IMR-90 (cell line): Measurements from ENCODE around the gene CYS1. TPM values are rescaled to one million over a fixed set of nuclear protein-coding genes. Genes with fewer than 3 reads are reported as not detected.

Experiments used
- ATAC-seq: fragments of 200-7000 bp; cut with Tn5 transposase; 2 replicates; pipeline ENCODE4 v1.9.1; 2020; ENCODE audit warnings: low read depth, mild to moderate bottlenecking, moderate library complexity
- BruUV-seq: library from RNA; stranded (reverse); fragments of 400-500 nt; replicated peaks from 2 replicates; lab custom pipeline; 2021; lab: Mats Ljungman, UMichigan
- CTCF ChIA-PET: fragments of 300-600 bp; formaldehyde crosslinking; extraction: SDS; loops from one replicate; lab custom pipeline; 2021; ENCODE audit warnings: antibody characterized with exemption; lab: Yijun Ruan, JAX
- POLR2A ChIA-PET: fragments of 300-600 bp; sonication (Branson Sonifier 250); formaldehyde crosslinking; loops from one replicate; lab custom pipeline; 2022; ENCODE audit warnings: antibody characterized with exemption; ENCODE audit not compliant: unreplicated experiment; lab: Charles Lee
- DNase-seq: peaks from one replicate; pipeline ENCODE4 v3.0.0; 2013
- H2AFZ ChIP-seq: replicated peaks from 2 replicates; pipeline ENCODE3; 2013; ENCODE audit warnings: low read length, mild to moderate bottlenecking; ENCODE audit not compliant: poor library complexity
- H2AK5ac ChIP-seq: 2 replicates; pipeline ENCODE4 v1.6.1; 2013; ENCODE audit warnings: low read depth, low read length, inconsistent platforms
- H2AK9ac ChIP-seq: replicated peaks from 2 replicates; pipeline ENCODE3; 2013; ENCODE audit warnings: mild to moderate bottlenecking, low read depth, low read length, moderate library complexity; ENCODE audit not compliant: poor library complexity
- H2BK120ac ChIP-seq: 2 replicates; pipeline ENCODE4 v1.6.1; 2013; ENCODE audit warnings: low read depth, low read length, inconsistent platforms
- H2BK15ac ChIP-seq: 3 replicates; pipeline ENCODE4 v1.6.1; 2013; ENCODE audit warnings: low read depth, low read length, inconsistent platforms
- H2BK20ac ChIP-seq: 2 replicates; pipeline ENCODE4 v1.6.1; 2013; ENCODE audit warnings: low read depth, mild to moderate bottlenecking, inconsistent platforms, low read length, moderate library complexity
- H2BK5ac ChIP-seq: 2 replicates; pipeline ENCODE4 v1.6.1; 2013; ENCODE audit warnings: mild to moderate bottlenecking, low read depth, low read length, inconsistent platforms; ENCODE audit not compliant: poor library complexity, severe bottlenecking
- H3K14ac ChIP-seq: replicated peaks from 2 replicates; pipeline ENCODE4 v1.6.1; 2013; ENCODE audit warnings: low read depth, low read length, inconsistent platforms
- H3K18ac ChIP-seq: 2 replicates; pipeline ENCODE4 v1.6.1; 2013; ENCODE audit warnings: low read depth, low read length, control low read depth
- H3K23ac ChIP-seq: 2 replicates; pipeline ENCODE4 v1.6.1; 2013; ENCODE audit warnings: low read depth, low read length, inconsistent platforms
- H3K27ac ChIP-seq: 2 replicates; pipeline ENCODE4 v1.5.1; 2013; ENCODE audit warnings: mild to moderate bottlenecking, control low read depth, low read length; ENCODE audit not compliant: insufficient read depth
- H3K27me3 ChIP-seq: 2 replicates; pipeline ENCODE4 v1.6.1; 2013; ENCODE audit warnings: low read length; ENCODE audit not compliant: control insufficient read depth, insufficient read depth
- H3K36me3 ChIP-seq: 2 replicates; pipeline ENCODE4 v1.6.1; 2013; ENCODE audit warnings: low read length, mixed read lengths; ENCODE audit not compliant: control insufficient read depth, insufficient read depth
- H3K4ac ChIP-seq: 2 replicates; pipeline ENCODE4 v1.6.1; 2013; ENCODE audit warnings: low read depth, low read length, inconsistent platforms
- H3K4me1 ChIP-seq: 2 replicates; pipeline ENCODE4 v1.6.1; 2013; ENCODE audit warnings: low read length, mixed read lengths; ENCODE audit not compliant: control insufficient read depth, insufficient read depth
- H3K4me2 ChIP-seq: 2 replicates; pipeline ENCODE4 v1.6.1; 2013; ENCODE audit warnings: low read depth, mild to moderate bottlenecking, control low read depth, low read length, moderate library complexity
- H3K4me3 ChIP-seq: 2 replicates; pipeline ENCODE4 v1.5.1; 2013; ENCODE audit warnings: low read depth, mild to moderate bottlenecking, control low read depth, low read length, moderate library complexity; ENCODE audit not compliant: insufficient read depth
- H3K56ac ChIP-seq: 2 replicates; pipeline ENCODE4 v1.6.1; 2013; ENCODE audit warnings: low read length, inconsistent platforms; ENCODE audit not compliant: insufficient read depth; ENCODE audit errors: extremely low read depth
- H3K79me1 ChIP-seq, 2 experiments: 2 replicates each; pipeline ENCODE4 v1.6.1; 2013; ENCODE audit warnings: low read length in 2 of 2, inconsistent platforms in 1 of 2, low read depth in 1 of 2
- H3K9ac ChIP-seq: 2 replicates; pipeline ENCODE4 v1.6.1; 2013; ENCODE audit warnings: low read depth, low read length, control low read depth
- H3K9me1 ChIP-seq: 2 replicates; pipeline ENCODE4 v1.6.1; 2013; ENCODE audit warnings: low read length, inconsistent platforms; ENCODE audit not compliant: insufficient read depth
- H3K9me3 ChIP-seq: 2 replicates; pipeline ENCODE4 v1.6.1; 2013; ENCODE audit warnings: low read length; ENCODE audit not compliant: control insufficient read depth, insufficient read depth
- H4K20me1 ChIP-seq: 2 replicates; pipeline ENCODE4 v1.6.1; 2013; ENCODE audit warnings: low read length, inconsistent platforms; ENCODE audit not compliant: insufficient read depth
- H4K5ac ChIP-seq: 2 replicates; pipeline ENCODE4 v1.6.1; 2013; ENCODE audit warnings: mild to moderate bottlenecking, low read depth, low read length, control low read depth
- H4K8ac ChIP-seq, 2 experiments: 2 replicates each; pipeline ENCODE4 v1.6.1; 2013; ENCODE audit warnings: low read depth in 2 of 2, low read length in 2 of 2, control low read depth in 1 of 2, inconsistent platforms in 1 of 2
- H4K91ac ChIP-seq: 2 replicates; pipeline ENCODE4 v1.6.1; 2013; ENCODE audit warnings: low read depth, low read length, inconsistent platforms; ENCODE audit not compliant: insufficient read depth
- BHLHE40 ChIP-seq: fragments of 150-350 bp; IDR thresholded peaks from 2 replicates; pipeline ENCODE4 v1.6.1; 2016; ENCODE audit warnings: mild to moderate bottlenecking, low read depth, low read length
- CHD1 ChIP-seq: IDR thresholded peaks from 2 replicates; pipeline ENCODE4 v1.6.1; 2012; ENCODE audit warnings: low read depth, low read length, improper control_type of control experiment
- FOS ChIP-seq: fragments of 150-350 bp; IDR thresholded peaks from 2 replicates; pipeline ENCODE4 v1.6.1; 2016; ENCODE audit warnings: low read depth, low read length
- MAFK ChIP-seq: IDR thresholded peaks from 2 replicates; pipeline ENCODE4 v1.6.1; 2012; ENCODE audit warnings: low read depth, low read length, improper control_type of control experiment
- MAZ ChIP-seq: IDR thresholded peaks from 2 replicates; pipeline ENCODE4 v1.6.1; 2012; ENCODE audit warnings: low read depth, mild to moderate bottlenecking, low read length, improper control_type of control experiment, moderate library complexity, borderline replicate concordance
- MXI1 ChIP-seq: IDR thresholded peaks from 2 replicates; pipeline ENCODE4 v1.6.1; 2012; ENCODE audit warnings: low read depth, mild to moderate bottlenecking, low read length, moderate library complexity, borderline replicate concordance
- NFE2L2 ChIP-seq: fragments of 150-350 bp; IDR thresholded peaks from 2 replicates; pipeline ENCODE4 v1.6.1; 2016; ENCODE audit warnings: low read depth, mild to moderate bottlenecking, low read length
- POLR2A ChIP-seq: IDR thresholded peaks from 2 replicates; pipeline ENCODE4 v1.6.1; 2012; ENCODE audit warnings: mild to moderate bottlenecking, low read depth, low read length
- RCOR1 ChIP-seq: IDR thresholded peaks from 2 replicates; pipeline ENCODE4 v1.6.1; 2012; ENCODE audit warnings: mild to moderate bottlenecking, low read length, improper control_type of control experiment; ENCODE audit not compliant: insufficient replicate concordance
- RFX5 ChIP-seq: IDR thresholded peaks from 2 replicates; pipeline ENCODE4 v1.8.0; 2012; ENCODE audit warnings: low read depth, mild to moderate bottlenecking, low read length, moderate library complexity
- SMC3 ChIP-seq: fragments of 150-350 bp; IDR thresholded peaks from 2 replicates; pipeline ENCODE4 v1.6.1; 2016; ENCODE audit warnings: low read depth, mild to moderate bottlenecking, antibody characterized with exemption, low read length, moderate library complexity
- WGBS, 2 experiments: methylation state at CpG; one replicate each; pipeline versions ENCODE4 v1.1.5 to v1.1.7; 2013; ENCODE audit warnings: missing lambda C conversion rate in 2 of 2; ENCODE audit not compliant: insufficient read length in 1 of 2; ENCODE audit errors: extremely low coverage in 2 of 2; 5-methylcytosine and 5-hydroxymethylcytosine counted together
- dilution Hi-C: fragments of 300-500 bp; cut with HindIII; formaldehyde crosslinking; loops from one replicate; pipeline ENCODE4 v1.14.3; 2018; ENCODE audit warnings: low sequenced_read_pairs; ENCODE audit not compliant: unreplicated experiment
- in situ Hi-C: fragments of 300-500 bp; cut with MboI; formaldehyde crosslinking; loops from 3 replicates; pipeline ENCODE4 v1.14.3; 2019; ENCODE audit warnings: low sequenced_read_pairs, inconsistent platforms, mixed read lengths
- intact Hi-C: fragments of 100-400 bp; cut with micrococcal nuclease; formaldehyde crosslinking; loops from 2 replicates; pipeline ENCODE4 v1.10.0; 2022
- polyA plus RNA-seq, 3 experiments: library from polyadenylated mRNA; depleted of rRNA; stranded (reverse); fragments of >200 nt; gene quantifications; 2 replicates each; pipeline ENCODE4 v1.2.3, GENCODE V29; 2012; ENCODE audit warnings: low replicate concordance in 1 of 3
- total RNA-seq: library from RNA; depleted of rRNA; stranded (reverse); fragments of >200 nt; gene quantifications from 2 replicates; pipeline ENCODE4 v1.2.3, GENCODE V29; 2012
- TF ChIP-seq, protein P1 (sequence below): conservative IDR thresholded peaks from 2 replicates; pipeline ENCODE4 v1.5.1; 2012; ENCODE audit warnings: mild to moderate bottlenecking, low read depth, low read length, improper control_type of control experiment
- TF ChIP-seq, protein P2 (sequence below): fragments of 150-350 bp; IDR thresholded peaks from 2 replicates; pipeline ENCODE4 v1.6.1; 2017; ENCODE audit warnings: mild to moderate bottlenecking, antibody characterized with exemption, low read length, low read depth
- TF ChIP-seq, protein P3 (sequence below): fragments of 150-350 bp; IDR thresholded peaks from 2 replicates; pipeline ENCODE4 v1.6.1; 2016; ENCODE audit warnings: low read depth, mild to moderate bottlenecking, low read length, moderate library complexity, borderline replicate concordance

Gene CYS1
- total and polyA plus RNA-seq, 2 of the 4 experiments (the other 2 are of a cell fraction) = under 0.01 to 0.12 TPM

DNA sequence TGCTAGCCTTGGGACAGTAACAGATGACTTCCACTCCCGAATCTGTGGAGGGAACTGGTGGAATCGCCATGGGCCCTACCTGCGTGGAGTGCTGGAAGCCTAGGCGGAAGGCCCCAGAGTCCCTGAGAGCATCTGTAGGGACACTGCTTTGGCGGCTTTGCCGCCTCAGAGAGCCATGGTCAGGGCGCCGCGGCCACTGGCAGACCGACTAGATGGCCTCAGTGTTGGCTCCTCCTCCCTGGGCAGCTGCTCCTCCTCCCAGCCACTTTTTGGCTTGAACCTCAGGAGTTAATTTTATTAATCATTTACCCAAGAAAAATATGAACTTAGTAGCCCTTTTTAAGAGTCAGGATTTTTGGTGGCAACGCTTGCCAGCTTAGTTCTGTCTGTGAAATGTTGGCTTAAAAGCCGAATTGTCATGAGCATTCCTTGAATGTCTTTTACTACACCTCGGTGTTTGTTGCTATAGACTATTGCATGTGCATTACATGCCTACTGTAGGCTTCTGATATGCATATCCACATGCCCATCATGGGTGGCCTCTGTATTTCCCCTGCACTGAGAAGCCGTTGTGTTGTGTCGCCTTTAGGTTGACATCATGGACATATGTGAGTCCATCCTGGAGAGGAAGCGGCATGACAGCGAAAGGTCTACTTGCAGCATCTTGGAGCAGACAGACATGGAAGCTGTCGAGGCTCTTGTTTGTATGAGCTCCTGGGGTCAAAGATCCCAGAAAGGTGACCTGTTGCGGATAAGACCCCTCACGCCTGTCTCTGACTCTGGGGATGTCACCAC is 34.5 kb downstream of the CYS1 start:
- WGBS, 2 experiments = 89% methylated on average over 11 of the region's 20 CpGs; no CpG with 5 or more reads in 1 of the 2 experiments
- Histone ChIP-seq H3K36me3 (peaks cover 14% of the 10 kb centered on the region), H3K9me3 (no peaks in the 10 kb centered on the region), H3K14ac (no peak overlapping the region), H3K9me1 (no peaks in the 10 kb centered on the region), H3K23ac (no peak overlapping the region), H3K4ac (no peak overlapping the region), H3K4me2 (no peak overlapping the region), H4K20me1 (peaks cover 6% of the 10 kb centered on the region; the same call in 1 of the 2 replicates), H4K8ac (no peak overlapping the region), H3K27ac (no peak overlapping the region), H4K91ac (no peak overlapping the region), H3K4me1 (peaks cover 1% of the 10 kb centered on the region; the same call in 1 of the 2 replicates), H2BK15ac (no peak overlapping the region), H3K56ac (no peak overlapping the region), H2BK20ac (no peak overlapping the region), H2AK5ac (no peak overlapping the region), H3K27me3 (no peaks in the 10 kb centered on the region), H2BK5ac (no peak overlapping the region), H2AFZ (no peak overlapping the region), H3K18ac (no peak overlapping the region), H3K4me3 (no peak overlapping the region), H2BK120ac (no peak overlapping the region), H4K5ac (no peak overlapping the region), H3K79me1 (peaks cover 4 to 8% of the 10 kb centered on the region in 2 experiments; a peak in 3 of 4 replicates), H2AK9ac (no peak overlapping the region), H3K9ac (no peak overlapping the region)
- ChIA-PET POLR2A (no interaction called here), CTCF (interaction anchor here (1.0 to 2.5 kb wide), 3 partner anchors 82 to 247 kb away, joined by 3 to 9 read pairs (median 3); no protein-coding TSS in a partner anchor)
- BruUV-seq = no TSS peak
- ATAC-seq (no peak), DNase-seq (no peak)
- dilution Hi-C loops = no loop called here
- in situ Hi-C loops = loop anchor here (5.0 to 10.0 kb wide), 2 partner anchors 248 to 481 kb away; no protein-coding TSS in a partner anchor
- intact Hi-C loops = loop anchor here (10.0 kb wide), 1 partner anchor 101 kb away; no protein-coding TSS in a partner anchor
- TF ChIP-seq FOS (no peak), MAFK (no peak), POLR2A (no peak), BHLHE40 (no peak), CHD1 (no peak), SMC3 (no peak), NFE2L2 (no peak), RCOR1 (no peak), MXI1 (no peak), RFX5 (no peak), MAZ (no peak)
- TF ChIP-seq, protein P1, sequence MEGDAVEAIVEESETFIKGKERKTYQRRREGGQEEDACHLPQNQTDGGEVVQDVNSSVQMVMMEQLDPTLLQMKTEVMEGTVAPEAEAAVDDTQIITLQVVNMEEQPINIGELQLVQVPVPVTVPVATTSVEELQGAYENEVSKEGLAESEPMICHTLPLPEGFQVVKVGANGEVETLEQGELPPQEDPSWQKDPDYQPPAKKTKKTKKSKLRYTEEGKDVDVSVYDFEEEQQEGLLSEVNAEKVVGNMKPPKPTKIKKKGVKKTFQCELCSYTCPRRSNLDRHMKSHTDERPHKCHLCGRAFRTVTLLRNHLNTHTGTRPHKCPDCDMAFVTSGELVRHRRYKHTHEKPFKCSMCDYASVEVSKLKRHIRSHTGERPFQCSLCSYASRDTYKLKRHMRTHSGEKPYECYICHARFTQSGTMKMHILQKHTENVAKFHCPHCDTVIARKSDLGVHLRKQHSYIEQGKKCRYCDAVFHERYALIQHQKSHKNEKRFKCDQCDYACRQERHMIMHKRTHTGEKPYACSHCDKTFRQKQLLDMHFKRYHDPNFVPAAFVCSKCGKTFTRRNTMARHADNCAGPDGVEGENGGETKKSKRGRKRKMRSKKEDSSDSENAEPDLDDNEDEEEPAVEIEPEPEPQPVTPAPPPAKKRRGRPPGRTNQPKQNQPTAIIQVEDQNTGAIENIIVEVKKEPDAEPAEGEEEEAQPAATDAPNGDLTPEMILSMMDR = no peak
- TF ChIP-seq, protein P2, sequence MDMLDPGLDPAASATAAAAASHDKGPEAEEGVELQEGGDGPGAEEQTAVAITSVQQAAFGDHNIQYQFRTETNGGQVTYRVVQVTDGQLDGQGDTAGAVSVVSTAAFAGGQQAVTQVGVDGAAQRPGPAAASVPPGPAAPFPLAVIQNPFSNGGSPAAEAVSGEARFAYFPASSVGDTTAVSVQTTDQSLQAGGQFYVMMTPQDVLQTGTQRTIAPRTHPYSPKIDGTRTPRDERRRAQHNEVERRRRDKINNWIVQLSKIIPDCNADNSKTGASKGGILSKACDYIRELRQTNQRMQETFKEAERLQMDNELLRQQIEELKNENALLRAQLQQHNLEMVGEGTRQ = no peak
- TF ChIP-seq, protein P3, sequence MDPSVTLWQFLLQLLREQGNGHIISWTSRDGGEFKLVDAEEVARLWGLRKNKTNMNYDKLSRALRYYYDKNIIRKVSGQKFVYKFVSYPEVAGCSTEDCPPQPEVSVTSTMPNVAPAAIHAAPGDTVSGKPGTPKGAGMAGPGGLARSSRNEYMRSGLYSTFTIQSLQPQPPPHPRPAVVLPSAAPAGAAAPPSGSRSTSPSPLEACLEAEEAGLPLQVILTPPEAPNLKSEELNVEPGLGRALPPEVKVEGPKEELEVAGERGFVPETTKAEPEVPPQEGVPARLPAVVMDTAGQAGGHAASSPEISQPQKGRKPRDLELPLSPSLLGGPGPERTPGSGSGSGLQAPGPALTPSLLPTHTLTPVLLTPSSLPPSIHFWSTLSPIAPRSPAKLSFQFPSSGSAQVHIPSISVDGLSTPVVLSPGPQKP = no peak
